ENCODE data around the gene MINDY3.

DNA sequence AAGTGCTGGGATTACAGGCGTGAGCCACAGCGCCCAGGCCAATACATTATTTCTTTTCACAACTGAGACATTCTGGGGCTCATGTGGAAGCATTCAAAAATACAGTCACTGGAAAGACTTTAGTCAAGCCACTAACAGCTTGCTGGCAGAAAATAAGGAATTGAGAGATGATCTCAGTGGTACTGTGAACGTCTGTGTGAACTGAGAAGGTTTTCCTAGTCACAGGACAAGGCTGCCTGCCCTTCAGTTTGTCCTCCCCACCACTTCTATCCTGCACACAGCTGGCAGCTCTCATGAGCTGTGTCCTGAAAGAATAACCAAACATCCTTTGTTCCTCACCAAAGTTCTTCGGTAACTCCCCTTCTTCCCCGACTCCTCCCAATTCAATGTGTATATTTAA lies 109.3 kb downstream of the MINDY3 start:
- TF ChIP-seq, protein P1, sequence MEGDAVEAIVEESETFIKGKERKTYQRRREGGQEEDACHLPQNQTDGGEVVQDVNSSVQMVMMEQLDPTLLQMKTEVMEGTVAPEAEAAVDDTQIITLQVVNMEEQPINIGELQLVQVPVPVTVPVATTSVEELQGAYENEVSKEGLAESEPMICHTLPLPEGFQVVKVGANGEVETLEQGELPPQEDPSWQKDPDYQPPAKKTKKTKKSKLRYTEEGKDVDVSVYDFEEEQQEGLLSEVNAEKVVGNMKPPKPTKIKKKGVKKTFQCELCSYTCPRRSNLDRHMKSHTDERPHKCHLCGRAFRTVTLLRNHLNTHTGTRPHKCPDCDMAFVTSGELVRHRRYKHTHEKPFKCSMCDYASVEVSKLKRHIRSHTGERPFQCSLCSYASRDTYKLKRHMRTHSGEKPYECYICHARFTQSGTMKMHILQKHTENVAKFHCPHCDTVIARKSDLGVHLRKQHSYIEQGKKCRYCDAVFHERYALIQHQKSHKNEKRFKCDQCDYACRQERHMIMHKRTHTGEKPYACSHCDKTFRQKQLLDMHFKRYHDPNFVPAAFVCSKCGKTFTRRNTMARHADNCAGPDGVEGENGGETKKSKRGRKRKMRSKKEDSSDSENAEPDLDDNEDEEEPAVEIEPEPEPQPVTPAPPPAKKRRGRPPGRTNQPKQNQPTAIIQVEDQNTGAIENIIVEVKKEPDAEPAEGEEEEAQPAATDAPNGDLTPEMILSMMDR (IDR thresholded peaks at IDR 0.05): no peak
- no peak for TF ChIP-seq POLR2A (IDR thresholded peaks at IDR 0.05)
